K562 (cell line): ENCODE results near the gene TOGARAM2. TPM values are rescaled to one million over a fixed set of nuclear protein-coding genes. Genes with fewer than 3 reads are reported as not detected.

Experiments
- CCNT2 ChIP-seq: IDR thresholded peaks from 2 replicates; pipeline ENCODE4 v1.6.1; 2011; ENCODE audit warnings: borderline replicate concordance, low read depth, mild to moderate bottlenecking, moderate library complexity, mixed read lengths, low read length; ENCODE audit not compliant: insufficient read length; ENCODE audit errors: extremely low read depth
- ID3 ChIP-seq, 2 experiments: fragments of 250-450 bp in 1 of 2; fragments of 450-650 bp in 1 of 2; sonication (Bioruptor Pico) in 1 of 2; IDR thresholded peaks; 2 replicates each; pipeline versions ENCODE4 v1.6.1 to v1.8.0; 2016 to 2021; ENCODE audit warnings: mild to moderate bottlenecking in 2 of 2, moderate library complexity in 2 of 2, missing compliant biosample characterization in 1 of 2, missing genetic modification characterization in 1 of 2
- SOX6 ChIP-seq: fragments of 450-650 bp; IDR thresholded peaks from 2 replicates; pipeline ENCODE4 v1.6.1; 2014; ENCODE audit warnings: mild to moderate bottlenecking
- STAT5A ChIP-seq: IDR thresholded peaks from 2 replicates; pipeline ENCODE4 v1.6.1; 2012; ENCODE audit warnings: low read length, inconsistent platforms, borderline replicate concordance
- XRCC3 ChIP-seq: fragments of 450-650 bp; IDR thresholded peaks from 2 replicates; pipeline ENCODE4 v1.6.1; 2017; ENCODE audit warnings: mild to moderate bottlenecking, moderate library complexity
- ZNF143 ChIP-seq: sonication (generic); formaldehyde crosslinking; IDR thresholded peaks from 2 replicates; pipeline ENCODE4 v1.9.0; 2022; ENCODE audit warnings: mild to moderate bottlenecking, missing genetic modification reagents
- polyA plus RNA-seq, 8 experiments: library from polyadenylated mRNA; depleted of rRNA in 4 of 8; stranded (reverse) in 5 of 8; unstranded in 3 of 8; fragments of >200 nt; fragmentation: Nextera tagmentation in 2 of 8; fragmentation: Illumina TruSeq in 1 of 8; extraction: Ambion mirVana in 2 of 8; extraction: Trizol in 1 of 8; gene quantifications; 2 replicates each; pipeline versions ENCODE4 v1.2.1 to v1.2.3, GENCODE V29; 2011 to 2014; ENCODE audit warnings: inconsistent platforms in 1 of 8, missing spikeins in 1 of 8
- total RNA-seq, 7 experiments: library from RNA; depleted of rRNA in 6 of 7; stranded (reverse); fragments of >200 nt in 6 of 7; fragmentation: Illumina TruSeq in 2 of 7; extraction: Trizol in 2 of 7; gene quantifications; 2 replicates each; pipeline versions ENCODE4 v1.2.1 to v1.2.3, GENCODE V29; 2011 to 2021; ENCODE audit warnings: low replicate concordance in 1 of 7
- TF ChIP-seq, protein P1 (sequence below), 3 experiments: fragments of 200-800 bp in 1 of 3; fragments of 250-450 bp in 1 of 3; fragments of 450-650 bp in 1 of 3; sonication (Bioruptor Pico) in 1 of 3; sonication (Bioruptor generic) in 1 of 3; formaldehyde crosslinking in 1 of 3; IDR thresholded peaks; 2 replicates each; pipeline versions ENCODE4 v1.6.1 to v1.8.0; 2016 to 2022; ENCODE audit warnings: mild to moderate bottlenecking in 2 of 3, missing genetic modification characterization in 2 of 3, missing compliant biosample characterization in 1 of 3, moderate library complexity in 1 of 3

The TOGARAM2 gene
- total and polyA plus RNA-seq, 9 of the 15 experiments (the other 6 are each of a cell fraction or from before 2014, with no cell fraction given): not detected

GRCh38 chr2:29072251-29072650 lies 91.2 kb downstream of the TOGARAM2 start (continued):
- TF ChIP-seq, protein P1, sequence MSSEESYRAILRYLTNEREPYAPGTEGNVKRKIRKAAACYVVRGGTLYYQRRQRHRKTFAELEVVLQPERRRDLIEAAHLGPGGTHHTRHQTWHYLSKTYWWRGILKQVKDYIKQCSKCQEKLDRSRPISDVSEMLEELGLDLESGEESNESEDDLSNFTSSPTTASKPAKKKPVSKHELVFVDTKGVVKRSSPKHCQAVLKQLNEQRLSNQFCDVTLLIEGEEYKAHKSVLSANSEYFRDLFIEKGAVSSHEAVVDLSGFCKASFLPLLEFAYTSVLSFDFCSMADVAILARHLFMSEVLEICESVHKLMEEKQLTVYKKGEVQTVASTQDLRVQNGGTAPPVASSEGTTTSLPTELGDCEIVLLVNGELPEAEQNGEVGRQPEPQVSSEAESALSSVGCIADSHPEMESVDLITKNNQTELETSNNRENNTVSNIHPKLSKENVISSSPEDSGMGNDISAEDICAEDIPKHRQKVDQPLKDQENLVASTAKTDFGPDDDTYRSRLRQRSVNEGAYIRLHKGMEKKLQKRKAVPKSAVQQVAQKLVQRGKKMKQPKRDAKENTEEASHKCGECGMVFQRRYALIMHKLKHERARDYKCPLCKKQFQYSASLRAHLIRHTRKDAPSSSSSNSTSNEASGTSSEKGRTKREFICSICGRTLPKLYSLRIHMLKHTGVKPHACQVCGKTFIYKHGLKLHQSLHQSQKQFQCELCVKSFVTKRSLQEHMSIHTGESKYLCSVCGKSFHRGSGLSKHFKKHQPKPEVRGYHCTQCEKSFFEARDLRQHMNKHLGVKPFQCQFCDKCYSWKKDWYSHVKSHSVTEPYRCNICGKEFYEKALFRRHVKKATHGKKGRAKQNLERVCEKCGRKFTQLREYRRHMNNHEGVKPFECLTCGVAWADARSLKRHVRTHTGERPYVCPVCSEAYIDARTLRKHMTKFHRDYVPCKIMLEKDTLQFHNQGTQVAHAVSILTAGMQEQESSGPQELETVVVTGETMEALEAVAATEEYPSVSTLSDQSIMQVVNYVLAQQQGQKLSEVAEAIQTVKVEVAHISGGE (CRISPR knock-in tag; IDR thresholded peaks at IDR 0.05): no peak
- TF ChIP-seq XRCC3 (no peak), STAT5A (no peak), ID3 (CRISPR knock-in tag; IDR thresholded peaks at IDR 0.05) (no peak), ID3 (tag; IDR thresholded peaks at IDR 0.05) (no peak), SOX6 (no peak), CCNT2 (no peak), ZNF143 (CRISPR knock-in tag) (no peak)
